ENCODE results near the gene GFI1B. TPM values are rescaled to one million over a fixed set of nuclear protein-coding genes. Genes with fewer than 3 reads are reported as not detected.

GFI1B gene
- total RNA-seq, 1 experiment from 2014 or later = 0.47 TPM

DNA sequence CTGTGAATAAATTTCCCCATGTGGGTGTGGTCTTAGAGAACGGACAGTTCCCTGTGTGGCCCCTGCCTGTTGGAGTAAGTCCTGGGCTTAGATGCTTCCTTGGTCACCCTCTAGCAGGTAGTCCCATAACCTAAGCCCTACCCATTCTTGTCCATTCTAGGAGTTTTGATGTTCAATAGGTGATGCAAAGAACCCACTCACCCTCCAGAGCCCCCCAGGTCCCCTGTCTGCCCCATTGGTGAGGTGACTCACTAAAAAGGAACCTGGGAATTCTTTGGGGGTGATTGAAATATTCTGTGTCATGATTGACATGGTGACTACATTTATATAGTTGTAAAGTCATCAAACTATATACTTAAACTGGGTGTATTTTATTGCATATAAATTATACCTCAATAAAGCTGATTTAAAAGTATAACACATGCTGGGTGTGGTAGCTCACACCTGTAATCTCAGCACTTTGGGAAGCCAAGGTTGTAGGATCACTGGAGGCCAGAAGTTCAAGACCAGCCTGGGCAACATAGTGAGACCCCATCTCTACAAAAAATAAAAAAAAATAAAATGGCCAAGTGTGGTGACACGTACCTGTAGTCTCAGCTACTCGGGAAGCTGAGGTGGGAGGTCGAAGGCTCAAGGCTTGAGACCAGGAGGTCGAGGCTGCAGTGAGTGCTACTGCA lies 31.6 kb downstream of the GFI1B start:
- no peak for DNase-seq (ENCODE audit: low spot score)

DNA sequence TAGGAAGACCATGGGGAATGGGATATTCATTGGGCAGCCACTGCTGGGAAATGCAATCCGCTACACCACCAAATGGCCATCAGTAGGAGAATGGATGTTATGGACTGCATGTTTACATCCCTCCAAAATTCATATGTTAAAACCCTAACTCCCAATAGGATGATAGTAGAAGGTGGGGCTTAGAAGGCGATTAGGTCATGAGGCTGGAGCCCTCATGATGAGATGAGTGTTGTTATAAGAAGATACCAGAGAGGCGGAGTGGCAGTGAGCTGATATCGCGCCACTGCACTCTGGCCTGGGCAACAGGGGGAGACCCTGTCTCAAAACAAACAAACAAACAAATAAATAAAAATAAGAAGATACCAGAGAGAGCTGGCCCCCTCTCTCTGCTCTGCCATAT lies 36.2 kb downstream of the GFI1B start:
- DNase-seq (ENCODE audit: low spot score) = no peak

GRCh38 chr9:133023117-133023890 lies 44.8 kb downstream of the GFI1B start:
- no peak for DNase-seq (ENCODE audit: low spot score)

- no peak for DNase-seq (ENCODE audit: low spot score)
Observed at GRCh38 chr9:133026426-133026825, 47.9 kb downstream of the GFI1B start.

- no peak for DNase-seq (ENCODE audit: low spot score)
Observed at GRCh38 chr9:133027134-133027533, 48.6 kb downstream of the GFI1B start.

- no peak for DNase-seq (ENCODE audit: low spot score)
Observed at GRCh38 chr9:133028221-133028620, 49.7 kb downstream of the GFI1B start.

GRCh38 chr9:133029994-133030316 lies 51.5 kb downstream of the GFI1B start:
- no peak for DNase-seq (ENCODE audit: low spot score)

- DNase-seq (ENCODE audit: low spot score) = peak; percentile 100
Observed at GRCh38 chr9:133030317-133031129, 52.0 kb downstream of the GFI1B start, which contains the start of gene GTF3C5. Gene GTF3C5 (plus strand): TSS chr9:133030997. CDS start chr9:133031012, 15 bp downstream.

- no peak for DNase-seq (ENCODE audit: low spot score)
Observed at GRCh38 chr9:133031130-133031422, 52.6 kb downstream of the GFI1B start.

DNA sequence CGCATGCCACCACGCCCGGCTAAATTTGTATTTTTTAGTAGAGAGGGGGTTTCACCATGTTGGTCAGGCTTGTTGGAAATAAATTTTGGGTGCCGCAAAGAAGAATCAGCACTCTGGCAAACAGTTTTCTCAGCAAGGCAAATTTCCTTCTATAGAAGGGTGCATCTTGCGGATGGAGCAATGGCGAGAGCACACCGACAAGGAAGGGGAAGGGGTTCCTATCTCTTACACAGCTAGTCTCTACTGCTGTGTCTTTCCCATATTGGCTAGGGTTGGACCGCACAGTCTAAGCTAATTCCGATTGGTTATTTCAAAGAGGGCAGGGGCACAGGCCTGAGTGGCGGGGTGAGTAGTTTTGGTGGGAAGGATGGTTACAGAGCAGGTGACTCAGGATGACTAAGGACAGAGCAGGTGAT lies 53.0 kb downstream of the GFI1B start:
- peak; percentile 28 for DNase-seq (ENCODE audit: low spot score)

DNA sequence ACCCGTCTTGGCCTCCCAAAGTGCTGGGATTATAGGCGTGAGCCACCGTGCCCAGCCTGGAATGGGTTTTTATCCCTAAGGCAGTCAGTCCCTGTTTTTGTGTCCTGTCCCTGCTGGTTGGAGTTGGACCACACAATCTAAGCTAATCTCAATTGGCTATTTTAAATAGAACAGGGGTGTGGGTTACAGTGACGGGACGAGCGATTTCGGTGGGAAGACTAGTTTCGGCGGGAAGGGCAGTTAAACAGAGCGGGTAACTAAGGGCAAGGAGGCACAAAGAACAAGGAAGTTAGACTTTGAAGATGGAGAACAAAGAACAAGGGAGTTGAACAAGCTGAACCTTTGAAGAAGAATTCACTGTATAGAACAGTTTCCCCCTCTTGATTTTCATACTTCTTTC lies 53.7 kb downstream of the GFI1B start:
- no peak for DNase-seq (ENCODE audit: low spot score)

DNA sequence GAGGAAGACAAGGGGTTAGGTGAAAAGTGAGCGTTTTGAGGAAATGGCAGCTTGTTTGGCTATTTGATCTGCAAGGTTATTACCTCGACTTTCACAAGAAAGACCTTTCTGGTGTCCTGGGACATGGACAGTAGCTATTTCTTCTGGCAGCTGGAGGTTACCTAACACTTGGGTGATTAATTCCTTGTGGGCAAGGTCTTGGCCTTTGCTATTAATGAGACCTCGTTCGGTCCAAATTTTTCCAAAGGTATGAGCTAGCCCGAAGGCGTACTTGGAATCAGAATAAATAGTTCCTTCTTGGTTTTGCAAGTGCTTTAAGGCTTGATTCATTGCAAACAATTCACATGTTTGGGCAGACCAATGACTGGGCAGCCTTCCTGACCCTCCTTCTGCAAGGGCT lies 57.2 kb downstream of the GFI1B start:
- no peak for DNase-seq (ENCODE audit: low spot score)

DNA sequence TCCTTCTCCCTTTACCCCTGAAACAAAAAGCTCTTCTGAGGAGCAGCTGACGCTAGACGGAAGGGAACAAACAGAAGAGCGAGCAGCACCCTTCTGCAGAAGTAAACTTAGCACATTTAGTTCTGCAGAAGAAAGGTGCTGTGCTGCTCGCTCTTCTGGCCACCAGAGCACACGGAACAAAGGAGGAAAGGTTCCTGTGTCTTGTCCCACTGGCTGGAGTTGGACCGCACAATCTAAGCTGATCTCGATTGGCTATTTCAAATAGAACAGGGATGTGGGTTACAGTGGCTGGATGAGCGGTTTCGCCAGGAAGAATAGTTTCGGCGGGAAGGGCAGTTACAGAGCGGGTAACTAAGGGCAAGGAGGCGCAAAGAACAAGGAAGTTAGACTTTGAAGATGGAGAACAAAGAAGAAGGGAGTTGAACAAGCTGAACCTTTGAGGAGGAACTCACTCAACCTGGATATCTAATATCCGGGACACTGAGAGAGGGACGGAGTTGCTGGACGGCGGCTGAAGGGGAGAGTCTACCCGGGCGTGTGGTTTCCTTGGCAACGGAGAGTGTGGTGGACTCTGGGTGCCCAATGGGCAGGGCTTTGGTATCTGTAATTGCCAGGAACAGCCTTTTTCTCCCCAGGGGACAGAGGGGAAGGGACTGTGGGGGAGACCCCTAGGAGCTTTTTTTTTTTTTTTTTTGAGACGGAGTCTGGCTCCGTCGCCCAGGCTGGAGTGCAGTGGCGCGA lies 59.5 kb downstream of the GFI1B start:
- no peak for DNase-seq (ENCODE audit: low spot score)

DNA sequence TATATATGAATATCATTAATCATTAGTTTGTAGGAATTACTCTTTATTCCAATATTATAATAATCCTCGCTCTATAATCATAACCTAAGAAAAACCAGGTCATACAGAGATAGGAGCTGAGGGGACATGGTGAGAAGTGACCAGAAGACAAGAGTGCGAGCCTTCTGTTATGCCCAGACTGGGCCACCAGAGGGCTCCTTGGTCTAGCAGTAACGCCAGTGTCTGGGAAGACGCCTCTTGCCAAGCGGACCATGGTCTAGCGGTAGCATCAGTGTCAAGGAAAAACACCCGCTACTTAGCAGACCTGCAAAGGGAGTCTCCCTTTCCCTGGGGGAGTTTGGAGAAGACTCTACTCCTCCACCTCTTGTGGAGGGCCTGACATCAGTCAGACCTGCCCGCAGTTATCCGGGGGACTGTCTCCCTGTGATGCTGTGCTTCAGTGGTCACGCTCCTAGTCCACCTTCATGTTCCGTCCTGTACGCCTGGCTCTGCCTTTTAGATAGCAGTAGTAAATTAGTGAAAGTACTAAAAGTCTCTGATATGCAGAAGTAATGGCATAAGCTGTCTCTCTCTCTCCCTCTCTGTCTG lies 62.5 kb downstream of the GFI1B start:
- peak; percentile 49 for DNase-seq (ENCODE audit: low spot score)

Other genes with a start within 250 kb of the GFI1B start
- 0.43 and 0.90 TPM in 2 replicates for gene AK8, start 100.4 kb upstream of the GFI1B start, total RNA-seq (2014; rRNA removed; shearing (Covaris generic))
- 5.1 and 9.6 TPM in 2 replicates for gene SPACA9, start 99.8 kb upstream of the GFI1B start, total RNA-seq (2014; rRNA removed; shearing (Covaris generic))
- gene TSC1, start 34.1 kb upstream of the GFI1B start, total RNA-seq (2014; rRNA removed; shearing (Covaris generic)) = 25.3 and 28.2 TPM in 2 replicates
- 98.4 and 98.6 TPM in 2 replicates for gene GTF3C5, start 52.3 kb downstream of the GFI1B start, total RNA-seq (2014; rRNA removed; shearing (Covaris generic))
- gene CEL, start 83.3 kb downstream of the GFI1B start, total RNA-seq (2014; rRNA removed; shearing (Covaris generic)) = 0.77 and 1.0 TPM in 2 replicates
- 26.2 and 38.2 TPM in 2 replicates for gene RALGDS, start 142.5 kb downstream of the GFI1B start, total RNA-seq (2014; rRNA removed; shearing (Covaris generic))
- 0.96 and 3.1 TPM in 2 replicates for gene GBGT1, start 185.2 kb downstream of the GFI1B start, total RNA-seq (2014; rRNA removed; shearing (Covaris generic))
- gene OBP2B, start 230.6 kb downstream of the GFI1B start, total RNA-seq (2014; rRNA removed; shearing (Covaris generic)) = not detected in 2 replicates

All from A172 (cell line).